WTC11 (cell line): Measurements from ENCODE around the gene ADRA1B. TPM values are rescaled to one million over a fixed set of nuclear protein-coding genes. Genes with fewer than 3 reads are reported as not detected.

Experiments
- ATAC-seq: fragments of 200-7000 bp; cut with Tn5 transposase; 2 replicates; pipeline ENCODE4 v1.10.0; 2021; ENCODE audit warnings: mild to moderate bottlenecking, moderate library complexity
- CTCF ChIA-PET: fragments of 300-600 bp; sonication (Branson Sonifier 250); formaldehyde crosslinking; loops from one replicate; lab custom pipeline; 2021; ENCODE audit warnings: antibody characterized with exemption; lab: Charles Lee
- POLR2A ChIA-PET: fragments of 350-600 bp; sonication (Branson Sonifier 250); formaldehyde crosslinking; loops from one replicate; lab custom pipeline; 2021; ENCODE audit warnings: antibody characterized with exemption; lab: Charles Lee
- DNase-seq: peaks from one replicate; pipeline ENCODE4 v3.0.0; 2021; ENCODE audit warnings: low spot score
- H3K27ac Mint-ChIP-seq: 2 replicates; pipeline ENCODE4 v1.8.0; 2021; ENCODE audit warnings: mixed read lengths
- H3K27me3 Mint-ChIP-seq: 2 replicates; pipeline ENCODE4 v1.8.0; 2021; ENCODE audit warnings: low read depth, mild to moderate bottlenecking, moderate library complexity, mixed read lengths
- H3K36me3 Mint-ChIP-seq: 2 replicates; pipeline ENCODE4 v1.8.0; 2021; ENCODE audit warnings: mixed read lengths
- H3K4me1 Mint-ChIP-seq: 2 replicates; pipeline ENCODE4 v1.8.0; 2022; ENCODE audit warnings: mixed read lengths
- H3K4me3 Mint-ChIP-seq: 2 replicates; pipeline ENCODE4 v1.8.0; 2021; ENCODE audit warnings: mild to moderate bottlenecking, moderate library complexity, mixed read lengths
- H3K9me3 Mint-ChIP-seq: 2 replicates; pipeline ENCODE4 v1.8.0; 2021; ENCODE audit warnings: mixed read lengths
- E2F1 ChIP-seq: sonication (generic); formaldehyde crosslinking; IDR thresholded peaks from 2 replicates; pipeline ENCODE4 v1.8.0; 2022; ENCODE audit warnings: mild to moderate bottlenecking, missing genetic modification reagents
- EMX1 ChIP-seq: fragments of 250-450 bp; sonication (Bioruptor Pico); IDR thresholded peaks from 2 replicates; pipeline ENCODE4 v1.8.0; 2021; ENCODE audit warnings: mild to moderate bottlenecking
- FOXK1 ChIP-seq: sonication (generic); formaldehyde crosslinking; IDR thresholded peaks from 2 replicates; pipeline ENCODE4 v1.8.0; 2022; ENCODE audit warnings: mild to moderate bottlenecking, moderate library complexity, missing genetic modification reagents
- JAZF1 ChIP-seq: fragments of 250-450 bp; sonication (Bioruptor Pico); IDR thresholded peaks from 2 replicates; pipeline ENCODE4 v1.9.0; 2021; ENCODE audit warnings: moderate library complexity, mild to moderate bottlenecking, inconsistent platforms
- NFE2L1 ChIP-seq: sonication (generic); formaldehyde crosslinking; IDR thresholded peaks from 2 replicates; pipeline ENCODE4 v1.8.1; 2023; ENCODE audit warnings: missing genetic modification reagents
- PREB ChIP-seq: sonication (generic); formaldehyde crosslinking; IDR thresholded peaks from 2 replicates; pipeline ENCODE4 v1.8.1; 2022; ENCODE audit warnings: mild to moderate bottlenecking, missing genetic modification reagents, moderate library complexity, borderline replicate concordance
- RELA ChIP-seq: sonication (generic); formaldehyde crosslinking; IDR thresholded peaks from 2 replicates; pipeline ENCODE4 v1.8.1; 2022; ENCODE audit warnings: missing genetic modification reagents, mild to moderate bottlenecking, borderline replicate concordance
- SP1 ChIP-seq: sonication (generic); formaldehyde crosslinking; conservative IDR thresholded peaks from 2 replicates; pipeline ENCODE4 v1.8.1; 2022; ENCODE audit warnings: missing genetic modification reagents
- TEAD1 ChIP-seq: sonication (generic); formaldehyde crosslinking; IDR thresholded peaks from 2 replicates; pipeline ENCODE4 v1.8.0; 2022; ENCODE audit warnings: mild to moderate bottlenecking, missing genetic modification reagents
- ZNF425 ChIP-seq: fragments of 250-450 bp; sonication (Bioruptor Pico); conservative IDR thresholded peaks from 2 replicates; pipeline ENCODE4 v1.9.0; 2021; ENCODE audit warnings: mild to moderate bottlenecking
- ZNF512 ChIP-seq: sonication (generic); formaldehyde crosslinking; IDR thresholded peaks from 2 replicates; pipeline ENCODE4 v1.8.1; 2022; ENCODE audit warnings: missing genetic modification reagents, borderline replicate concordance
- ZNF671 ChIP-seq: fragments of 250-450 bp; sonication (Bioruptor Pico); IDR thresholded peaks from 2 replicates; pipeline ENCODE4 v1.8.0; 2021; ENCODE audit warnings: mild to moderate bottlenecking
- total RNA-seq: library from RNA; stranded (reverse); gene quantifications from 3 replicates; pipeline ENCODE4 v1.2.3, GENCODE V29; 2021
- TF ChIP-seq, protein P1 (sequence below): fragments of 250-450 bp; sonication (Bioruptor Pico); IDR thresholded peaks from 2 replicates; pipeline ENCODE4 v2.1.2; 2022; ENCODE audit warnings: mild to moderate bottlenecking, moderate library complexity
- TF ChIP-seq, protein P2 (sequence below): sonication (generic); formaldehyde crosslinking; IDR thresholded peaks from 2 replicates; pipeline ENCODE4 v1.8.0; 2023; ENCODE audit warnings: missing genetic modification reagents
- TF ChIP-seq, protein P3 (sequence below): sonication (generic); formaldehyde crosslinking; IDR thresholded peaks from 2 replicates; pipeline ENCODE4 v1.8.0; 2022; ENCODE audit warnings: mild to moderate bottlenecking, missing genetic modification reagents

The ADRA1B gene
- total RNA-seq, 1 experiment from 2014 or later = 0.11 TPM

GRCh38 chr5:159877016-159877415 is 39.3 kb upstream of the ADRA1B start:
- Mint-ChIP-seq H3K27me3 (no peaks in the 10 kb centered on the region), H3K4me3 (no peak overlapping the region), H3K4me1 (peaks cover 10% of the 10 kb centered on the region), H3K9me3 (no peaks in the 10 kb centered on the region), H3K27ac (no peak overlapping the region), H3K36me3 (no peaks in the 10 kb centered on the region)
- POLR2A ChIA-PET = interaction anchor here (0.6 to 0.7 kb wide), 2 partner anchors 59 to 1781 kb away, joined by 3 read pairs; no protein-coding TSS in a partner anchor
- CTCF ChIA-PET = no interaction called here
- ATAC-seq (no peak), DNase-seq (no peak)
- TF ChIP-seq JAZF1 (CRISPR knock-in tag) = no peak
- TF ChIP-seq TEAD1 (CRISPR knock-in tag) = no peak
- no peak for TF ChIP-seq NFE2L1
- TF ChIP-seq ZNF425 = no peak
- no peak for TF ChIP-seq ZNF671 (CRISPR knock-in tag)
- TF ChIP-seq, protein P1, sequence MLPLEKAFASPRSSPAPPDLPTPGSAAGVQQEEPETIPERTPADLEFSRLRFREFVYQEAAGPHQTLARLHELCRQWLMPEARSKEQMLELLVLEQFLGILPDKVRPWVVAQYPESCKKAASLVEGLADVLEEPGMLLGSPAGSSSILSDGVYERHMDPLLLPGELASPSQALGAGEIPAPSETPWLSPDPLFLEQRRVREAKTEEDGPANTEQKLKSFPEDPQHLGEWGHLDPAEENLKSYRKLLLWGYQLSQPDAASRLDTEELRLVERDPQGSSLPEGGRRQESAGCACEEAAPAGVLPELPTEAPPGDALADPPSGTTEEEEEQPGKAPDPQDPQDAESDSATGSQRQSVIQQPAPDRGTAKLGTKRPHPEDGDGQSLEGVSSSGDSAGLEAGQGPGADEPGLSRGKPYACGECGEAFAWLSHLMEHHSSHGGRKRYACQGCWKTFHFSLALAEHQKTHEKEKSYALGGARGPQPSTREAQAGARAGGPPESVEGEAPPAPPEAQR (CRISPR knock-in tag) = no peak
- TF ChIP-seq ZNF512 (CRISPR knock-in tag) = no peak
- no peak for TF ChIP-seq E2F1 (CRISPR knock-in tag)
- TF ChIP-seq, protein P2, sequence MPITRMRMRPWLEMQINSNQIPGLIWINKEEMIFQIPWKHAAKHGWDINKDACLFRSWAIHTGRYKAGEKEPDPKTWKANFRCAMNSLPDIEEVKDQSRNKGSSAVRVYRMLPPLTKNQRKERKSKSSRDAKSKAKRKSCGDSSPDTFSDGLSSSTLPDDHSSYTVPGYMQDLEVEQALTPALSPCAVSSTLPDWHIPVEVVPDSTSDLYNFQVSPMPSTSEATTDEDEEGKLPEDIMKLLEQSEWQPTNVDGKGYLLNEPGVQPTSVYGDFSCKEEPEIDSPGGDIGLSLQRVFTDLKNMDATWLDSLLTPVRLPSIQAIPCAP = no peak
- TF ChIP-seq SP1 = no peak
- TF ChIP-seq EMX1 = no peak
- TF ChIP-seq FOXK1 (CRISPR knock-in tag) = no peak
- no peak for TF ChIP-seq RELA (CRISPR knock-in tag)
- TF ChIP-seq PREB (CRISPR knock-in tag) = no peak
- TF ChIP-seq, protein P3, sequence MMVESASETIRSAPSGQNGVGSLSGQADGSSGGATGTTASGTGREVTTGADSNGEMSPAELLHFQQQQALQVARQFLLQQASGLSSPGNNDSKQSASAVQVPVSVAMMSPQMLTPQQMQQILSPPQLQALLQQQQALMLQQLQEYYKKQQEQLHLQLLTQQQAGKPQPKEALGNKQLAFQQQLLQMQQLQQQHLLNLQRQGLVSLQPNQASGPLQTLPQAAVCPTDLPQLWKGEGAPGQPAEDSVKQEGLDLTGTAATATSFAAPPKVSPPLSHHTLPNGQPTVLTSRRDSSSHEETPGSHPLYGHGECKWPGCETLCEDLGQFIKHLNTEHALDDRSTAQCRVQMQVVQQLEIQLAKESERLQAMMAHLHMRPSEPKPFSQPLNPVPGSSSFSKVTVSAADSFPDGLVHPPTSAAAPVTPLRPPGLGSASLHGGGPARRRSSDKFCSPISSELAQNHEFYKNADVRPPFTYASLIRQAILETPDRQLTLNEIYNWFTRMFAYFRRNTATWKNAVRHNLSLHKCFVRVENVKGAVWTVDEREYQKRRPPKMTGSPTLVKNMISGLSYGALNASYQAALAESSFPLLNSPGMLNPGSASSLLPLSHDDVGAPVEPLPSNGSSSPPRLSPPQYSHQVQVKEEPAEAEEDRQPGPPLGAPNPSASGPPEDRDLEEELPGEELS (CRISPR knock-in tag) = no peak
